B cell (primary cell): ENCODE results near the gene PAQR7. TPM values are rescaled to one million over a fixed set of nuclear protein-coding genes. Genes with fewer than 3 reads are reported as not detected.

Experiments used
- ATAC-seq: fragments of 200-7000 bp; cut with Tn5 transposase; one replicate; pipeline ENCODE4 v1.10.0; 2021; ENCODE audit warnings: low read depth, mild to moderate bottlenecking, moderate number of reproducible peaks, moderate library complexity
- CTCF ChIA-PET: fragments of 350-600 bp; sonication (Branson Sonifier 250); formaldehyde crosslinking; loops from one replicate; lab custom pipeline; 2021; ENCODE audit warnings: antibody characterized with exemption, inconsistent platforms; lab: Charles Lee
- POLR2A ChIA-PET: fragments of 350-600 bp; sonication (Branson Sonifier 250); formaldehyde crosslinking; loops from one replicate; lab custom pipeline; 2021; ENCODE audit warnings: antibody characterized with exemption; lab: Charles Lee
- DNase-seq: peaks from one replicate; pipeline ENCODE4 v3.0.0; 2013
- H2AFZ ChIP-seq: 2 replicates; pipeline ENCODE4 v1.6.1; 2012; ENCODE audit warnings: mild to moderate bottlenecking, low read depth, low read length; ENCODE audit not compliant: insufficient read depth, poor library complexity, severe bottlenecking
- H3K27ac ChIP-seq, 2 donors: 1 replicate in 1 of 2; 2 replicates in 1 of 2; pipeline ENCODE4 v1.5.1; 2012 to 2013; ENCODE audit warnings: low read length in 2 of 2, mild to moderate bottlenecking in 2 of 2, moderate library complexity in 1 of 2
- H3K27me3 ChIP-seq, 4 experiments: fragments of 200-600 bp in 1 of 4; sonication (generic) in 1 of 4; replicated peaks in 1 of 4; 1 replicate in 2 of 4; 2 replicates in 2 of 4; pipeline versions ENCODE4 v1.6.1 to v1.7.0; 2013 to 2016; ENCODE audit warnings: low read length in 3 of 4, mild to moderate bottlenecking in 2 of 4, mixed read lengths in 1 of 4, moderate library complexity in 1 of 4; ENCODE audit not compliant: insufficient read depth in 4 of 4, control insufficient read depth in 3 of 4; ENCODE audit errors: control extremely low read depth in 1 of 4
- H3K36me3 ChIP-seq, 2 experiments: replicated peaks in 1 of 2; 1 replicate in 1 of 2; 2 replicates in 1 of 2; pipeline versions ENCODE4 v1.6.1 to v1.7.1; 2013; ENCODE audit warnings: low read length in 1 of 2; ENCODE audit not compliant: insufficient read depth in 2 of 2, control insufficient read depth in 1 of 2; ENCODE audit errors: control extremely low read depth in 1 of 2, extremely low read depth in 1 of 2
- H3K4me1 ChIP-seq, 2 donors: fragments of 200-600 bp in 1 of 2; sonication (generic) in 1 of 2; 1 replicate in 1 of 2; 2 replicates in 1 of 2; pipeline versions ENCODE4 v1.5.1 to v1.6.1; 2013 to 2017; ENCODE audit warnings: low read length in 2 of 2; ENCODE audit not compliant: control insufficient read depth in 2 of 2, insufficient read depth in 2 of 2
- H3K4me2 ChIP-seq: replicated peaks from 2 replicates; pipeline ENCODE3; 2012; ENCODE audit warnings: mild to moderate bottlenecking, low read depth, low read length; ENCODE audit not compliant: poor library complexity, severe bottlenecking
- H3K4me3 ChIP-seq, 5 experiments: fragments of 200-600 bp in 1 of 5; sonication (generic) in 1 of 5; 1 replicate in 3 of 5; 2 replicates in 2 of 5; pipeline versions ENCODE4 v1.5.1 to v1.7.0; 2011 to 2016; ENCODE audit warnings: low read length in 4 of 5, mild to moderate bottlenecking in 4 of 5, low read depth in 2 of 5, control low read depth in 1 of 5, moderate library complexity in 1 of 5; ENCODE audit not compliant: insufficient read depth in 1 of 5; ENCODE audit errors: control extremely low read depth in 1 of 5, extremely low read depth in 1 of 5
- H3K79me2 ChIP-seq: fragments of 200-600 bp; sonication (generic); one replicate; pipeline ENCODE4 v1.6.0; 2016; ENCODE audit warnings: low read length; ENCODE audit not compliant: control insufficient read depth, insufficient read depth
- H3K9ac ChIP-seq: fragments of 200-600 bp; sonication (generic); 2 replicates; pipeline ENCODE4 v1.6.1; 2017; ENCODE audit warnings: mild to moderate bottlenecking, low read length, moderate library complexity
- H3K9me3 ChIP-seq, 3 donors: one replicate each; pipeline versions ENCODE4 v1.6.1 to v1.7.1; 2013; ENCODE audit warnings: low read length in 2 of 3; ENCODE audit not compliant: control insufficient read depth in 2 of 3, insufficient read depth in 1 of 3; ENCODE audit errors: control extremely low read depth in 1 of 3
- H4K20me1 ChIP-seq: 2 replicates; pipeline ENCODE4 v1.6.0; 2012; ENCODE audit warnings: mild to moderate bottlenecking, low read length; ENCODE audit not compliant: insufficient read depth, control insufficient read depth, poor library complexity, severe bottlenecking
- H3K27ac Mint-ChIP-seq: one replicate; pipeline ENCODE4 v1.8.0; 2021; ENCODE audit warnings: mixed read lengths
- H3K27me3 Mint-ChIP-seq: one replicate; pipeline ENCODE4 v1.8.0; 2021; ENCODE audit warnings: mixed read lengths
- H3K4me1 Mint-ChIP-seq: one replicate; pipeline ENCODE4 v1.8.0; 2021; ENCODE audit warnings: mixed read lengths
- H3K4me3 Mint-ChIP-seq: one replicate; pipeline ENCODE4 v1.8.0; 2021; ENCODE audit warnings: mixed read lengths
- H3K9me3 Mint-ChIP-seq: one replicate; pipeline ENCODE4 v1.8.0; 2022; ENCODE audit warnings: mixed read lengths; ENCODE audit not compliant: insufficient read depth
- EZH2 ChIP-seq: IDR thresholded peaks from 2 replicates; pipeline ENCODE4 v1.6.1; 2012; ENCODE audit warnings: borderline replicate concordance, low read depth, mild to moderate bottlenecking, moderate library complexity, low read length; ENCODE audit not compliant: insufficient read depth, poor library complexity, severe bottlenecking
- WGBS: methylation state at CpG from one replicate; pipeline ENCODE4 v1.1.5; 2013; ENCODE audit warnings: missing lambda C conversion rate; ENCODE audit not compliant: insufficient coverage; 5-methylcytosine and 5-hydroxymethylcytosine counted together
- intact Hi-C: fragments of 100-400 bp; cut with micrococcal nuclease; formaldehyde crosslinking; loops from one replicate; pipeline ENCODE4 v1.10.0; 2022
- polyA plus RNA-seq: library from polyadenylated mRNA; depleted of rRNA; stranded (reverse); fragments of >200 nt; gene quantifications from 2 replicates; pipeline ENCODE4 v1.2.3, GENCODE V29; 2012
- total RNA-seq, 2 donors: library from RNA; stranded (reverse); fragments of 120-200 nt in 1 of 2; gene quantifications; 1 replicate in 1 of 2; 2 replicates in 1 of 2; pipeline versions ENCODE4 v1.2.3 to v1.2.4, GENCODE V29; 2013 to 2022
- TF ChIP-seq, protein P1 (sequence below): fragments of 200-600 bp; IDR thresholded peaks from one replicate; pipeline ENCODE4 v1.8.0; 2022; ENCODE audit warnings: antibody characterized with exemption, mild to moderate bottlenecking

PAQR7 gene
- total and polyA plus RNA-seq, 2 donors (not counting 1 experiment from before 2014, with no cell fraction given), result 4.2 to 5.5 TPM

DNA sequence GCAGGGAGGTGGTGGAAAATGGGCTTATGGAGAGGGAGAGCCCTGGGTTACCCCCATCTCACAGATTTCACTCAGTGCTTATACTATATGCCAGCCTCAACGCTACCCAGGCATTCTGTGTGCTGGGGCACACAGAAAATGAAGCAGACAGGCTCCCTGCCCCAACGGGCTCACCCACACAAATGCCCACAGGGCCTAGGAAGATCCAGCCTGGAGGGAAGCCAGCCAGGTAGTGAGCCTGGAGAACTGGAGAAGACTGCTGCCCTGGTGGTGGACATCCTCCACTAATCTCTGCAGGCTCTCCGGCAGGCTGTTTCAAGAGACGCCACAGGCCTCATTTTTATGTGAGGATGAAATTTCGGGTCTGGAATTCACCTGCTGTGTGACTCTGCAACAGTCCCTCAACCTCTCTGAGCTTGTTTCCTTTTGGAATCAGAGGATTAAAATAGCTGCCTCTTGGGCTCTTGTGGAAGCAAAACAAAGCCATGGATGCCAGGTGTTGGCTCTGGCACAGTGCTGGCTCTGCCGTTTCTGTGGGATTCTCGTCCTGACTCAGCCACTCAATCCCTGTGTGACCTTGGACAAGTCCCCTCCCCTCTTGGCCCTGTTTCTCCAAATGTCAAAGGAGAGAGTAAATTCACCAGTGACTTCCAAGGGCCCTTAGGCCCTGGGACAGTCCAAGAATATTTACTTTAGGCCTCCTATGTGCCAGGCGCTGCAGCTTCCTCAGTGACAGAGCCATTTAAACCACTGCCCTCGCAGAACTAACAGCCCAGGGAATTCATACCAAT, 3.6 kb downstream of the PAQR7 start:
- Mint-ChIP-seq H3K4me1 (peaks cover 20% of the 10 kb centered on the region), H3K27ac (peak overlapping the region; percentile 41), H3K4me3 (no peak overlapping the region), H3K27me3 (no peaks in the 10 kb centered on the region), H3K9me3 (no peaks in the 10 kb centered on the region)
- intact Hi-C loops, result no loop called here
- H3K27me3 ChIP-seq, result no peaks in the 10 kb centered on the region
- no peak for TF ChIP-seq EZH2
- no peaks in the 10 kb centered on the region for H3K36me3 ChIP-seq
- peaks cover 21 to 41% of the 10 kb centered on the region in 2 donors for H3K4me1 ChIP-seq
- ChIA-PET POLR2A (interaction anchor here (0.6 kb wide), 1 partner anchor 99 kb away, joined by 3 read pairs; no protein-coding TSS in a partner anchor), CTCF (no interaction called here)
- H4K20me1 ChIP-seq, result no peaks in the 10 kb centered on the region
- no peak overlapping the region for H3K9ac ChIP-seq
- ATAC-seq (no peak), DNase-seq (no peak)
- H2AFZ ChIP-seq, result no peak overlapping the region
- WGBS, result 87% methylated on average over 7 of the region's 9 CpGs
- H3K4me2 ChIP-seq, result no peak overlapping the region
- H3K27ac ChIP-seq, result no peak overlapping the region
- no peaks in the 10 kb centered on the region for H3K79me2 ChIP-seq
- no peaks in the 10 kb centered on the region for H3K9me3 ChIP-seq
- no peak overlapping the region for H3K4me3 ChIP-seq

DNA sequence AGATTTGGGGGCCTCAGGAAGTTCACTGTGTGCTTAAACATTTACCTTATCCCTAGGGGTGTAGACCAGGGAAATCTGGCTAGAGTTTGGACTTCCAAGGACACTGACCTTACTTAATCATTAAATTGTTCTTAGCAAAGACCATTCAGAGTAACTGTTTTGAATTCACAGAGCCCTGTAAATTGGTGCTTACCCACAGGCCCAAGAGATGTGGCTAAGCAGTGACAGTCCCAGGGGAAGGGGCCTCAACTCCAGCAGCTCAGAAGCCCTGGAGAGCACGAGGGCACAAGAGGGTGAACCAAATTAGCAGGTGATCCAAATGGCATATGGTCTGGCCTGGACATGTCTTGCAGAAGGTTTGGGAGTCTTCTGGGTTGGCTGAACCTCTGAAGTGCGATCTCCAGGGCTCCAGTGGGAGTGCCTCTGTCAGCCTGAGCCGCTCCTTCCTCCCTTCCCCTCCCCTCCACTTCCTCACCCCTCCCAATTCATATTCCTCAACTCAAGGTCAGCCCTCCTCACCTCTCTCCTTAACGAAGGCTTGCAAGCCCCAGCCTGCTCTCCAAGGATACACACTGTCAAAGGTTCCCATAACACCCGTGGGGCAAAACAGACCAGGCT, 4.3 kb downstream of the PAQR7 start:
- CTCF ChIA-PET, result no interaction called here
- H3K4me2 ChIP-seq, result no peak overlapping the region

More for the DNA sequence above, 4.3 kb downstream of the PAQR7 start:
- peak overlapping the region; percentile 6 for H3K27ac Mint-ChIP-seq
- POLR2A ChIA-PET, result interaction anchor here (0.6 kb wide), 1 partner anchor 101 kb away, joined by 5 read pairs; no protein-coding TSS in a partner anchor
- Histone ChIP-seq H3K9ac (no peak overlapping the region), H3K27me3 (no peaks in the 10 kb centered on the region), H3K79me2 (no peaks in the 10 kb centered on the region), H2AFZ (no peak overlapping the region), H3K9me3 (no peaks in the 10 kb centered on the region), H3K27ac (no peak overlapping the region), H3K4me3 (no peak overlapping the region), H3K36me3 (no peaks in the 10 kb centered on the region), H3K4me1 (peaks cover 21 to 40% of the 10 kb centered on the region in 2 donors), H4K20me1 (no peaks in the 10 kb centered on the region)
- no peaks in the 10 kb centered on the region for H3K27me3 Mint-ChIP-seq
- DNase-seq, result no peak
- no peak overlapping the region for H3K4me3 Mint-ChIP-seq
- peaks cover 20% of the 10 kb centered on the region for H3K4me1 Mint-ChIP-seq
- WGBS, result 30% methylated on average over 4 of the region's 5 CpGs
- ATAC-seq, result no peak
- intact Hi-C loops, result no loop called here
- no peaks in the 10 kb centered on the region for H3K9me3 Mint-ChIP-seq
- TF ChIP-seq, protein P1, sequence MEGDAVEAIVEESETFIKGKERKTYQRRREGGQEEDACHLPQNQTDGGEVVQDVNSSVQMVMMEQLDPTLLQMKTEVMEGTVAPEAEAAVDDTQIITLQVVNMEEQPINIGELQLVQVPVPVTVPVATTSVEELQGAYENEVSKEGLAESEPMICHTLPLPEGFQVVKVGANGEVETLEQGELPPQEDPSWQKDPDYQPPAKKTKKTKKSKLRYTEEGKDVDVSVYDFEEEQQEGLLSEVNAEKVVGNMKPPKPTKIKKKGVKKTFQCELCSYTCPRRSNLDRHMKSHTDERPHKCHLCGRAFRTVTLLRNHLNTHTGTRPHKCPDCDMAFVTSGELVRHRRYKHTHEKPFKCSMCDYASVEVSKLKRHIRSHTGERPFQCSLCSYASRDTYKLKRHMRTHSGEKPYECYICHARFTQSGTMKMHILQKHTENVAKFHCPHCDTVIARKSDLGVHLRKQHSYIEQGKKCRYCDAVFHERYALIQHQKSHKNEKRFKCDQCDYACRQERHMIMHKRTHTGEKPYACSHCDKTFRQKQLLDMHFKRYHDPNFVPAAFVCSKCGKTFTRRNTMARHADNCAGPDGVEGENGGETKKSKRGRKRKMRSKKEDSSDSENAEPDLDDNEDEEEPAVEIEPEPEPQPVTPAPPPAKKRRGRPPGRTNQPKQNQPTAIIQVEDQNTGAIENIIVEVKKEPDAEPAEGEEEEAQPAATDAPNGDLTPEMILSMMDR, result no peak
- no peak for TF ChIP-seq EZH2
